Frontal cortex (tissue), 4 donors: Measurements from ENCODE around the gene ATP8A1. TPM values are rescaled to one million over a fixed set of nuclear protein-coding genes. Genes with fewer than 3 reads are reported as not detected.

Experiments
- DNase-seq, 2 donors: peaks; one replicate each; pipeline ENCODE4 v3.0.0; 2012; ENCODE audit warnings: low spot score in 2 of 2
- FAIRE-seq: peaks from 2 replicates; lab custom pipeline; 2012; peaks lifted over from hg19 to GRCh38; lab: Jason Lieb, UNC
- total RNA-seq: library from RNA; depleted of rRNA; stranded (reverse); fragments of >200 nt; gene quantifications from one replicate; pipeline ENCODE4 v1.2.3, GENCODE V29; 2014
- donor health status: control.
- donor health status: control.
- donor health status: control.

ATP8A1 gene
- total RNA-seq, 1 donor from 2014 or later: 171 TPM

DNA sequence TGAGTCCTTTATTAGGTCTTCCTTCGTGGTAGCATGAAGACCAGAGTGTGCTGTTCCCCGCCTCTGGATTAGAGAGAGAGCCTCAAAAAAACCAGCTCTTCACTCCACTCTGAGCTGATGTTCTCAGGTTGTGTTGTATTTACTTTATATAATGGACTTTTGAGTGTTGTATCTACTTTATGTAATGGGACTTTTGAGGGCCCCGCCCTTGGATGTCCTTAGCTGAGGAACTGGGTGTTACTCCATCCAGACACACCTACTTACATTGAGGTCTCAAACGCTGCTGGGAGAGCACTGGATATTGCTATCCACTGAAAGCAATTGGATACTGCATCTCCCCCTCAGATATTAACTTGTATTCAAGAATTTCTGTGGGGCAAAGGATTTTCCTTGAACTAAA, 28.2 kb downstream of the ATP8A1 start:
- DNase-seq: no peak
- FAIRE-seq: no peak

DNA sequence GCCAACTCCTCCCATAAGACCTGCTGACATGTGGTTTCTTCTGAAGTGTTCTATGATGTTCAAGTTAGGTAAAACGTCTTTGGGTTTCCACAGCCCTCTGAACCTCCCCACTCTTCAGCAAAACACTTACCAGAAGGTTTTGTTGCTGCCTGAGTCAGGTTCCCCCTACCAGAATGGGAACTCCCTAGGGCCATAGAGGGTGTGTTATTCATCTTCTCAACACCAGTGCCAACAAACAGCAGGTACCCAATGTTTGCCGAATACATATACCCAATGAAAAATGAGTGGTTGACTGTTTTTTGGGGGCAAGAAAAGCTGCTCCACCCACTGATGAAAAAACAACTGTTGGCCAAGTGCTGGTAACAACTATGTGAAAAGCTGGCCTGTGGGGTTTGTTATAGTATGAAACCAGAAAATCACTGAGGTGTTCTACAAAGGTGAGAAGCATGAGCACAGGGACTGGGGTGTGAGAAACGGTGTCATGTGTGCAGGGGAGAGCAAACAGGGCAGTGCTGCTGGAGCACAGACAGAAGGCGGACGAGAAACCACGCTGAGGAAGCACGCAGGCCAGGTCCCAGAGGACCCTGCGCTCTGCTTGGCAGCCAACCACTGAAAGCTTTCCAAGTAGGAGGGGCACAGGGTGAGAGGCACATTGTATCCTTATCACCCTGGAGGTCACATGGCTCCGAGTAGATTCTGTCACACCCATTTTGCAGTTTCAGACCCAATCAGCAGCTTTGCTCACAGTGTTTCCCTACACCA, 28.8 kb downstream of the ATP8A1 start:
- no peak for FAIRE-seq
- DNase-seq: peak in 1 of 2 donors; percentile 5

DNA sequence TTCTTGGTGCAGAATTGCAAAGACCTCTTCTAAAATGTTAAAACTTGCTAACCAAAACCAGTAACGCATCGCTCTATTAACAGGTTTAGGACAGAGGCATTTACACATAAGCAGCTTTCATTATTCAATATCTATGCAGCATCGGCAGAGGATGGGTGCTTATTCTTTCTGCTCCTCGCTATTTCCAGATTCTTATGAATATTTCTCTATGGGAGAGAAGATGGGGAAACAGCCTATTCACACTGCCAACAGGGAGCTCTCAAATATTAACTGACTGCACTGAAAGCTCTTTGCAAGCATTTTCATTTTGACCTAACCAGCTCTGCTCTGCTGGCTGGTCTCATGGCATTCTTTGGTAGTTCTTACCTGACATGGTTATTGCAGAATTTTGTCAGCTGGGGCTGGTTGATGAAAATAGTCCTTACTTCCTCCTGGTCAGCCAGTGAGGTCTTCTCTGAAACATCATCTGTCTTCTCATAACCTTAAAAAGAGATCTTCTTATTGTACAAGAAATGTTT, 30.2 kb downstream of the ATP8A1 start:
- FAIRE-seq (no peak), DNase-seq (no peak)

DNA sequence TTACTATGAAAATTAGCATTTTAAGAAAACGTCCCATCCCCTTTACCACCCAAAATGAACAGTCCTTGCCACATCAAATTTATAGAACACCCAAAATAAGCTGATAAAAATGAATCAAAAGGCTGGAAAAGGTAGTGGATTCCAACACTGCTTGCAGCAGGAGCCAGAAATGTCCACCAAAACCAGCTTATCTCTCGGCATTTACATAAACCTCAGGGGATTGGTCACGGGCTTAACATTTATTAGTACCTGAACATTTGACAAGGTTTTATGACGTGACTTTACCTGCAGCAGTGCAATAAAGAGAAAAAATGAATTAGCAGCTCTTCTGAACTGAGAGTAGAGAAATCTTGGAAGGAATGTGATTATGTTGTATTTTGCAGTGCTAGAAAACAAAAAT, 31.6 kb downstream of the ATP8A1 start:
- DNase-seq: no peak
- no peak for FAIRE-seq

- DNase-seq (no peak), FAIRE-seq (no peak)
Observed at GRCh38 chr4:42624551-42624950, 32.4 kb downstream of the ATP8A1 start.

DNA sequence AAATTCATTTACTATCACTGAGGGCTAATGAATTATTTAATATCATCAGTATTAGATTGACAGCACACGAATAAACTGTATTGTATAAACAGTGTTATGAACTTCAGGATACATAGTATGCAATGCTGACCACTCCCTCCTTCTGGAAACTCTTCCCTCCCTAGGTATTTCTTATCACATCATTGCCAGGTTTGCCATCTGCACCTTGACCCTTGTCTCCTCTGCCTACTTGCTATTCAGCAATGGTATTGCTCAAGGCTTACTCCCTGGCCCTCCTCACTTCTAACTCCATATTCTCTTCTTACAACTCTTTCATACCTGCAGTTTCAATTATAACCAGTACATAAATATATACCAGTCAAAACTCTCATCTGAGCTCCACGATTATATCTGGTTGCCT, 38.9 kb downstream of the ATP8A1 start:
- DNase-seq (no peak), FAIRE-seq (no peak)

DNA sequence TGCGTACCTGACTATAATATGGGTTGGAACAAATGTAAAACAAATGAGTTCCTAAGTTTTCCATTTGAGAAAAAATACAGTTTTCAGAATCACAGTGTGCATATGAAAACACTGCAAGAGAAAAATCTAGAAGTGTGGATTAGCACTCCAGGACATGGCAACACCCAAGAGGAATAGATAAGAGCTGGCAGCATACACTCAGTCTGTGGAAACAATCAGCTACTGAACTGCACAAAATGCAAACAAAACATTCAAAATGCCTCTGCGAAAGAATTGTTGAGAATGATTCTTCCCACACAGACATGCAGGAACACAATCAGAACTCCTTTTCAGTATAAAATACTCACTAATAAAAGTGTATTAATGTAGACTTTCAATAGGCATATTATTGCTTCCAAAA, 39.9 kb downstream of the ATP8A1 start:
- DNase-seq (peak in 1 of 2 donors; percentile 5), FAIRE-seq (no peak)

- DNase-seq (no peak), FAIRE-seq (no peak)
Observed at GRCh38 chr4:42616572-42616971, 40.3 kb downstream of the ATP8A1 start.

- DNase-seq (no peak), FAIRE-seq (no peak)
Observed at GRCh38 chr4:42615131-42615763, 41.7 kb downstream of the ATP8A1 start.

DNA sequence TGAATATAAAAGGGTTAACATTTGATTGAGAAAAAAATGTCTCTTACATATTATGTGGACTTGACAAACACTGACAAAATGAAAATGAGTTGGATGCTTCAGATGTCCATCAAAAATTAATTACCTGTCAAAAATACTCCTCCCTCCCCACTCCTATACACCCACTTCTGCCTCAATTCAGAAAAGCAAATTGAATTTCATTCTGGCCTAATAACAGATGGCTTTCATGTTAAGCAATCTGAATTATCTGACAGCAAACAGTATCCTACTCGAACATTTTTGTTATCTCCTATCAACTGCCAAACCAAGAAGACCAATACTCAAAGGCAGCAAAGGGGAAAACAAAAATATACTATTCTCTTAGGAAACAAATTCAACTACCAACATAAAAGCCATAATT, 44.0 kb downstream of the ATP8A1 start:
- FAIRE-seq: no peak
- no peak for DNase-seq

GRCh38 chr4:42610941-42611340, 46.0 kb downstream of the ATP8A1 start:
- FAIRE-seq (no peak), DNase-seq (no peak)

- DNase-seq (no peak), FAIRE-seq (no peak)
Observed at GRCh38 chr4:42609051-42609450, 47.9 kb downstream of the ATP8A1 start.

DNA sequence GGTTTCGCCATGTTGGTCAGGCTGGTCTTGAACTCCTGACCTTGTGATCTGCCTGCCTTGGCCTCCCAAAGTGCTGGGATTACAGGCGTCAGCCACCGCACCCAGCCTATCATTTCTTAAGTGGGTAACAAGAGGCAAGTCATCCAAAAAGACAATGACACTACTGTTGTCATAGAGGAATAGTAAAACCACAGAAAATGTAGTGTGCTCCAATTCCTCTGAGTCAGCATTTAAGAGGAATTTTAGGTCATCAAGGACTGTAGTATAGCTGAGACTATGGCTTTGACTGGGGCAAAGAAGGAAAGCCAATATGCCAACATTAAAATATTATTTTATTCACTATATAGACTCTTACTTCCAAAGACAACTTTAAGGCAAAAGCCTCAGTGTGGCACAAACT, 48.4 kb downstream of the ATP8A1 start:
- no peak for FAIRE-seq
- DNase-seq: no peak

- no peak for DNase-seq
- FAIRE-seq: no peak
Observed at GRCh38 chr4:42607011-42607726, 49.7 kb downstream of the ATP8A1 start.

DNA sequence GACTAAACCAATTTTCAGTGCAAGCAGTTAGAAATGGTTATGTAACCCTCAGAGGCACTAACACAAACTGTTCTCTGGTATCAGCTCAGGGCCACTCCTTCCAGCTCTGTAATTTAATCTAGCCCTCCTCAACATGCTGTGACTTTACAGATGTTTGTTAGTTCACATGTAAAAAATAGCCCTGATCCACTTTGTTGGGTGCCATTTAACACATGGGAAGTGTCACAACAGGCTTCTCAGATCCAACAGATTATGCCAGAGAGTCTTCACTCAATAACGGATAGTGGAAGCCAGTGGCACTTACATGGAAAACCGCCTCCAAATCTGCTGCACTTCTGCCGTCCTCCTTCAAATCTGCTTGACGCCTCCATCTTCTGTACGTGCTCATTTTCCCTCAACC, 51.6 kb downstream of the ATP8A1 start:
- FAIRE-seq: no peak
- no peak for DNase-seq

GRCh38 chr4:42603862-42604261, 53.0 kb downstream of the ATP8A1 start:
- no peak for FAIRE-seq
- no peak for DNase-seq

DNA sequence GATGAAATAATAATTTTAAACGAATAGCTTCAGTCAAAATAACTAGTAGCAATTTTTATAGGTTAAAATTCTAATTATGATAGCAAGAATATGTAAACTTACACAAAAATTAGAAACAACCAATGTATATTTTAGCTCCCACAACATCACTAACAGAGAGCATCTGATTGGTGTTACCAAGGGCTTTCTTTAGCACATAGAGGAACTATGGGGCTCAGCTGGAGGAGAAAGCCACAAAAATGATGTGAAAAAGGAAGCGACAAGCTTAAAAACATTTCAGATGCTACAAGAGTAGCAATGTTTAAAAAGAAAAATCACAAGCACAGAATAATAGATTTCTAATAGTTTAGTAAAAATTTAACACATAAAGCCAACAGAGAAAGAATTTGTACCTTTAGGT, 56.3 kb downstream of the ATP8A1 start:
- FAIRE-seq (no peak), DNase-seq (no peak)

GRCh38 chr4:42596918-42597317, 60.0 kb downstream of the ATP8A1 start:
- FAIRE-seq (no peak), DNase-seq (no peak)

- DNase-seq (no peak), FAIRE-seq (no peak)
Observed at GRCh38 chr4:42594888-42595287, 62.0 kb downstream of the ATP8A1 start.

- DNase-seq: no peak
- no peak for FAIRE-seq
Observed at GRCh38 chr4:42588909-42589308, 68.0 kb downstream of the ATP8A1 start.

DNA sequence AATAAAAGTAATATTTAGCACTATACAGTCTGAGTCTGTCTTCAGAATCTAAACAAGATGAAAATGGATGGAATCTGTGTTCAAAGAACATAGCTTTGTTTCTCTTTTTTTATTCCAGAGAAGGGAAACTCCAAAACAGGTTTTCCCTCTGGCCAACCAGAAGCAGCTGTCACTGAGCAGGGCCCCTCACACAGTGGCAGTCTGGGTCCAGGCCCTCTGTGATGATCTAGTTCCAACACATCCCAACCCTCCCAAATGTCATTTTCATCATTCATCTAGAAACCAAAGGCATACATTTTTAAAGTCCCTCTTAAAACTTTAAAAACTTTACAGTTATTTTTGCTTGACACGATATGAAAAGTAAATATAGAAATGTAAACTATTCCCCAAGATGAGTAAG, 70.1 kb downstream of the ATP8A1 start:
- DNase-seq: no peak
- FAIRE-seq: no peak
